Cardiac fibroblast (primary cell): ENCODE results near the gene HTR3E.
"Not testable (repeated sequence)": the region's sequence is repeated elsewhere in the genome, so short reads cannot be mapped to it uniquely, and the experiment has no call there.

Source experiments
- DNase-seq, 2 donors: peaks; one replicate each; pipeline versions ENCODE4 v3.0.0 to v3.0.0-alpha.2; 2010; ENCODE audit warnings: low read depth in 2 of 2
- H3K4me3 ChIP-seq, 2 donors: replicated peaks in 1 of 2; 1 replicate in 1 of 2; 2 replicates in 1 of 2; pipeline ENCODE4 v1.5.1; 2011; ENCODE audit warnings: low read depth in 2 of 2, low read length in 2 of 2, mild to moderate bottlenecking in 2 of 2, moderate library complexity in 1 of 2
- CTCF ChIP-seq: IDR thresholded peaks from one replicate; pipeline ENCODE4 v1.5.1; 2011; ENCODE audit warnings: low read depth, mild to moderate bottlenecking, low read length, inconsistent platforms

The HTR3E gene

GRCh38 chr3:184149770-184150169 lies 52.9 kb downstream of the HTR3E start:
- peak; percentile 50 to 51 for DNase-seq
- peak; percentile 26 for TF ChIP-seq CTCF
- not testable (repeated sequence) for H3K4me3 ChIP-seq

- peak within 1 kb of the TSS; percentile 93 to 97 for H3K4me3 ChIP-seq
- TF ChIP-seq CTCF: no peak
- peak; percentile 57 to 74 for DNase-seq
These were observed 58.2 kb downstream of the HTR3E start, which contains the start of gene DVL3 for GRCh38 chr3:184154885-184155643. TSS of gene DVL3 (plus strand) at chr3:184155377. CDS start at chr3:184155636, 259 bp downstream.

- peak overlapping the region; percentile 93 to 97 for H3K4me3 ChIP-seq
- no peak for TF ChIP-seq CTCF
- DNase-seq: peak in 1 of 2 donors; percentile 53
These were observed 59.0 kb downstream of the HTR3E start for GRCh38 chr3:184155644-184156521.

GRCh38 chr3:184156522-184156955 lies 59.7 kb downstream of the HTR3E start:
- H3K4me3 ChIP-seq: peak overlapping the region; percentile 93 to 97
- TF ChIP-seq CTCF: no peak
- peak; percentile 71 to 86 for DNase-seq
